Neural cell (in vitro differentiated cells): ENCODE measurements around the gene PDE6A. TPM values are rescaled to one million over a fixed set of nuclear protein-coding genes. Genes with fewer than 3 reads are reported as not detected.

Source experiments
- H2AFZ ChIP-seq: fragments of 200-600, 300-800 bp; sonication (generic), shearing (Covaris generic); 2 replicates; pipeline ENCODE4 v1.6.0; 2014; ENCODE audit warnings: low read depth, mild to moderate bottlenecking, antibody characterized with exemption, low read length, moderate library complexity
- H3F3A ChIP-seq: fragments of 200-600 bp; shearing (Covaris generic); 2 replicates; pipeline ENCODE4 v1.6.1; 2016; ENCODE audit warnings: mild to moderate bottlenecking, moderate library complexity, mixed read lengths, antibody characterized with exemption, low read length; ENCODE audit not compliant: insufficient read depth, poor library complexity, severe bottlenecking
- H3K27ac ChIP-seq: fragments of 200-600, 300-800 bp; sonication (generic), shearing (Covaris generic); 2 replicates; pipeline ENCODE4 v1.5.1; 2014; ENCODE audit warnings: mild to moderate bottlenecking, low read length, moderate library complexity
- H3K27me3 ChIP-seq: fragments of 300-800, 200-600 bp; sonication (generic), shearing (Covaris generic); 2 replicates; pipeline ENCODE4 v1.6.0; 2014; ENCODE audit warnings: mild to moderate bottlenecking, low read depth, low read length, moderate library complexity; ENCODE audit not compliant: insufficient read depth
- H3K36me3 ChIP-seq: fragments of 300-800, 200-600 bp; sonication (generic), shearing (Covaris generic); 2 replicates; pipeline ENCODE4 v1.5.1; 2014; ENCODE audit warnings: mild to moderate bottlenecking, antibody characterized with exemption, low read length, moderate library complexity; ENCODE audit not compliant: insufficient read depth
- H3K4me2 ChIP-seq: fragments of 300-800, 200-600 bp; sonication (generic), shearing (Covaris generic); 2 replicates; pipeline ENCODE4 v1.6.0; 2014; ENCODE audit warnings: mild to moderate bottlenecking, low read length
- H3K4me3 ChIP-seq: fragments of 300-800, 200-600 bp; sonication (generic), shearing (Covaris generic); 2 replicates; pipeline ENCODE4 v1.5.1; 2014; ENCODE audit warnings: mild to moderate bottlenecking, low read length, moderate library complexity
- H3K79me2 ChIP-seq: fragments of 200-600 bp; shearing (Covaris generic); replicated peaks from 2 replicates; pipeline ENCODE4 v1.6.0; 2014; ENCODE audit warnings: mild to moderate bottlenecking, low read length, moderate library complexity; ENCODE audit not compliant: insufficient read depth
- H3K9ac ChIP-seq: fragments of 300-800, 200-600 bp; sonication (generic), shearing (Covaris generic); 2 replicates; pipeline ENCODE4 v1.6.1; 2016; ENCODE audit warnings: mild to moderate bottlenecking, low read length, mixed read lengths
- H3K9me2 ChIP-seq: fragments of 200-600 bp; shearing (Covaris generic); 2 replicates; pipeline ENCODE4 v1.6.1; 2016; ENCODE audit warnings: mild to moderate bottlenecking, low read length, mixed read lengths; ENCODE audit not compliant: insufficient read depth
- H3K9me3 ChIP-seq: fragments of 200-600, 300-800 bp; sonication (generic), shearing (Covaris generic); 2 replicates; pipeline ENCODE4 v1.6.1; 2016; ENCODE audit warnings: mild to moderate bottlenecking, mixed run types, low read length, moderate library complexity, mixed read lengths
- H4K20me1 ChIP-seq: fragments of 200-600 bp; shearing (Covaris generic); 2 replicates; pipeline ENCODE4 v1.6.1; 2016; ENCODE audit warnings: mild to moderate bottlenecking, mixed run types; ENCODE audit not compliant: insufficient read depth
- EP300 ChIP-seq: fragments of 450-650 bp; conservative IDR thresholded peaks from 2 replicates; pipeline ENCODE4 v1.6.1; 2014; ENCODE audit warnings: antibody characterized with exemption, mild to moderate bottlenecking, moderate library complexity; ENCODE audit not compliant: poor library complexity, severe bottlenecking
- EZH2 ChIP-seq: fragments of 200-600, 300-800 bp; shearing (Covaris generic), sonication (generic); IDR thresholded peaks from 2 replicates; pipeline ENCODE4 v1.6.1; 2014; ENCODE audit warnings: antibody characterized with exemption, low read length, borderline replicate concordance, mild to moderate bottlenecking; ENCODE audit not compliant: insufficient read depth, poor library complexity, severe bottlenecking
- MXI1 ChIP-seq: fragments of 450-650 bp; conservative IDR thresholded peaks from 2 replicates; pipeline ENCODE4 v1.6.1; 2014; ENCODE audit warnings: antibody characterized with exemption, mild to moderate bottlenecking; ENCODE audit not compliant: poor library complexity, severe bottlenecking
- POLR2AphosphoS5 ChIP-seq: IDR thresholded peaks from 2 replicates; pipeline ENCODE4 v1.6.1; 2012
- RAD21 ChIP-seq: fragments of 450-650 bp; conservative IDR thresholded peaks from 2 replicates; pipeline ENCODE4 v1.6.1; 2014; ENCODE audit warnings: antibody characterized with exemption, mild to moderate bottlenecking, moderate library complexity
- SMC3 ChIP-seq: fragments of 450-650 bp; conservative IDR thresholded peaks from 2 replicates; pipeline ENCODE4 v1.6.1; 2014; ENCODE audit warnings: antibody characterized with exemption, mild to moderate bottlenecking, moderate library complexity; ENCODE audit not compliant: poor library complexity
- TAF1 ChIP-seq: IDR thresholded peaks from 2 replicates; pipeline ENCODE4 v1.6.1; 2012; ENCODE audit warnings: low read depth
- polyA plus RNA-seq: library from polyadenylated mRNA; depleted of rRNA; stranded (reverse); fragments of >200 nt; gene quantifications from 2 replicates; pipeline ENCODE4 v1.2.3, GENCODE V29; 2014
- TF ChIP-seq, protein P1 (sequence below): fragments of 450-650 bp; IDR thresholded peaks from 2 replicates; pipeline ENCODE4 v1.5.1; 2014; ENCODE audit warnings: antibody characterized with exemption, mild to moderate bottlenecking, moderate library complexity; ENCODE audit not compliant: poor library complexity, severe bottlenecking
- TF ChIP-seq, protein P2 (sequence below): IDR thresholded peaks from 2 replicates; pipeline ENCODE4 v1.6.1; 2012; ENCODE audit warnings: borderline replicate concordance

Gene PDE6A
- polyA plus RNA-seq, 1 donor from 2014 or later, result not detected

- Histone ChIP-seq H3K9me3 (no peaks in the 10 kb centered on the region), H3F3A (no peaks in the 10 kb centered on the region), H3K79me2 (no peaks in the 10 kb centered on the region), H3K27ac (no peak overlapping the region), H3K27me3 (no peaks in the 10 kb centered on the region), H3K4me2 (no peak overlapping the region), H3K9ac (no peak overlapping the region), H3K4me3 (no peak overlapping the region), H3K9me2 (no peaks in the 10 kb centered on the region), H3K36me3 (no peaks in the 10 kb centered on the region), H4K20me1 (no peaks in the 10 kb centered on the region), H2AFZ (no peak overlapping the region)
- TF ChIP-seq MXI1, result no peak
- TF ChIP-seq RAD21, result peak; percentile 96
- TF ChIP-seq, protein P1, sequence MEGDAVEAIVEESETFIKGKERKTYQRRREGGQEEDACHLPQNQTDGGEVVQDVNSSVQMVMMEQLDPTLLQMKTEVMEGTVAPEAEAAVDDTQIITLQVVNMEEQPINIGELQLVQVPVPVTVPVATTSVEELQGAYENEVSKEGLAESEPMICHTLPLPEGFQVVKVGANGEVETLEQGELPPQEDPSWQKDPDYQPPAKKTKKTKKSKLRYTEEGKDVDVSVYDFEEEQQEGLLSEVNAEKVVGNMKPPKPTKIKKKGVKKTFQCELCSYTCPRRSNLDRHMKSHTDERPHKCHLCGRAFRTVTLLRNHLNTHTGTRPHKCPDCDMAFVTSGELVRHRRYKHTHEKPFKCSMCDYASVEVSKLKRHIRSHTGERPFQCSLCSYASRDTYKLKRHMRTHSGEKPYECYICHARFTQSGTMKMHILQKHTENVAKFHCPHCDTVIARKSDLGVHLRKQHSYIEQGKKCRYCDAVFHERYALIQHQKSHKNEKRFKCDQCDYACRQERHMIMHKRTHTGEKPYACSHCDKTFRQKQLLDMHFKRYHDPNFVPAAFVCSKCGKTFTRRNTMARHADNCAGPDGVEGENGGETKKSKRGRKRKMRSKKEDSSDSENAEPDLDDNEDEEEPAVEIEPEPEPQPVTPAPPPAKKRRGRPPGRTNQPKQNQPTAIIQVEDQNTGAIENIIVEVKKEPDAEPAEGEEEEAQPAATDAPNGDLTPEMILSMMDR, result peak; percentile 93
- no peak for TF ChIP-seq EZH2
- TF ChIP-seq, protein P2, sequence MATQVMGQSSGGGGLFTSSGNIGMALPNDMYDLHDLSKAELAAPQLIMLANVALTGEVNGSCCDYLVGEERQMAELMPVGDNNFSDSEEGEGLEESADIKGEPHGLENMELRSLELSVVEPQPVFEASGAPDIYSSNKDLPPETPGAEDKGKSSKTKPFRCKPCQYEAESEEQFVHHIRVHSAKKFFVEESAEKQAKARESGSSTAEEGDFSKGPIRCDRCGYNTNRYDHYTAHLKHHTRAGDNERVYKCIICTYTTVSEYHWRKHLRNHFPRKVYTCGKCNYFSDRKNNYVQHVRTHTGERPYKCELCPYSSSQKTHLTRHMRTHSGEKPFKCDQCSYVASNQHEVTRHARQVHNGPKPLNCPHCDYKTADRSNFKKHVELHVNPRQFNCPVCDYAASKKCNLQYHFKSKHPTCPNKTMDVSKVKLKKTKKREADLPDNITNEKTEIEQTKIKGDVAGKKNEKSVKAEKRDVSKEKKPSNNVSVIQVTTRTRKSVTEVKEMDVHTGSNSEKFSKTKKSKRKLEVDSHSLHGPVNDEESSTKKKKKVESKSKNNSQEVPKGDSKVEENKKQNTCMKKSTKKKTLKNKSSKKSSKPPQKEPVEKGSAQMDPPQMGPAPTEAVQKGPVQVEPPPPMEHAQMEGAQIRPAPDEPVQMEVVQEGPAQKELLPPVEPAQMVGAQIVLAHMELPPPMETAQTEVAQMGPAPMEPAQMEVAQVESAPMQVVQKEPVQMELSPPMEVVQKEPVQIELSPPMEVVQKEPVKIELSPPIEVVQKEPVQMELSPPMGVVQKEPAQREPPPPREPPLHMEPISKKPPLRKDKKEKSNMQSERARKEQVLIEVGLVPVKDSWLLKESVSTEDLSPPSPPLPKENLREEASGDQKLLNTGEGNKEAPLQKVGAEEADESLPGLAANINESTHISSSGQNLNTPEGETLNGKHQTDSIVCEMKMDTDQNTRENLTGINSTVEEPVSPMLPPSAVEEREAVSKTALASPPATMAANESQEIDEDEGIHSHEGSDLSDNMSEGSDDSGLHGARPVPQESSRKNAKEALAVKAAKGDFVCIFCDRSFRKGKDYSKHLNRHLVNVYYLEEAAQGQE, result no peak
- no peak for TF ChIP-seq TAF1
- no peak for TF ChIP-seq EP300
- peak; percentile 99 for TF ChIP-seq SMC3
- TF ChIP-seq POLR2AphosphoS5, result no peak
Observed at GRCh38 chr5:149990518-149991376, 46.2 kb upstream of the PDE6A start.

GRCh38 chr5:149988126-149988525 is 43.5 kb upstream of the PDE6A start:
- Histone ChIP-seq H3K4me3 (no peak overlapping the region), H3K36me3 (no peaks in the 10 kb centered on the region), H2AFZ (no peak overlapping the region), H3K27me3 (no peaks in the 10 kb centered on the region), H3K27ac (no peak overlapping the region), H3K4me2 (no peak overlapping the region), H3K9ac (no peak overlapping the region), H3F3A (no peaks in the 10 kb centered on the region), H4K20me1 (no peaks in the 10 kb centered on the region), H3K9me3 (no peaks in the 10 kb centered on the region), H3K79me2 (no peaks in the 10 kb centered on the region), H3K9me2 (no peaks in the 10 kb centered on the region)
- TF ChIP-seq, protein P1, result no peak
- TF ChIP-seq RAD21 (no peak), POLR2AphosphoS5 (no peak), SMC3 (no peak), TAF1 (no peak), MXI1 (no peak), EP300 (no peak), EZH2 (no peak)
- TF ChIP-seq, protein P2, result no peak
